HG03060 (cell line): ENCODE data around the gene TCF12.

Experiments
- ATAC-seq: cut with Tn5 transposase; IDR thresholded peaks from one replicate; pipeline ENCODE4 v1.9.1; 2021; ENCODE audit warnings: low read depth, moderate number of reproducible peaks; ENCODE audit not compliant: unreplicated experiment

Gene TCF12

DNA sequence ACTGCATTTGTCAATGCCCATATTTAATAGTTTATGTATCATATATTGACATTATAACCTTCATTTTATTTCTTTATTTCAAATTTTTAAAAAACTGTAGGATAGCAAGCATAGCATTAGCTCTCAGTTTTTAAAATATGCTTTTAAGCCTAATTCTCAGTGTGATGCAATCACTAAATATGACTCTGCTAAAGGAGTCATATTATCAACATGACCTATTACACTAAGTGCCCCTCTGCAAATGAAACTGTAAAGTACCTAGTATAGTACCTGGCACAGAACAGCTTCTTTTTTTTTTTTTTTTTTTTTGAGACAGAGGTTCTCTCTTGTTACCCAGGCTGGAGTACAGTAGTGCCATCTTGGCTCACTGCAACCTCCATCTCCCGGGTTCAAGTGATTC is 278.4 kb downstream of the TCF12 start:
- ATAC-seq, result no peak

DNA sequence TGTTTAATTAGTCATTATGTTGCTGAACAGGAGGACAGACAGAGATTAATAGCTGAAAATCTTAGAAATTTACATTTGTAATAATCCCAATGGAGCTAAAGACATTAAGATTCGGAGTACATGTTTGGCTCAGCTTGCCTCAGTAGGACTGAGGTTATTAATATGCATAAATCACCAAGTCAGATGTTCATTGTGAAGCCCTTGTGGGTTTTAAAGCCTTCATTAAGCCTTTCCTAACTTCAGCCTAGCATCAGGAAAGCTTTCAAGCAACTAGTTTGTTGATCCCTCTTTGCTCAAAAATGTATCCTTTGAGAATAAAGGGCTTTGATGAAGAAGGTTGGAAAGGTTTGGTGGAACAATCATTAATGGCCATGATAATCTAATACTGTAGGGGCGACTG is 279.7 kb downstream of the TCF12 start:
- ATAC-seq, result no peak

DNA sequence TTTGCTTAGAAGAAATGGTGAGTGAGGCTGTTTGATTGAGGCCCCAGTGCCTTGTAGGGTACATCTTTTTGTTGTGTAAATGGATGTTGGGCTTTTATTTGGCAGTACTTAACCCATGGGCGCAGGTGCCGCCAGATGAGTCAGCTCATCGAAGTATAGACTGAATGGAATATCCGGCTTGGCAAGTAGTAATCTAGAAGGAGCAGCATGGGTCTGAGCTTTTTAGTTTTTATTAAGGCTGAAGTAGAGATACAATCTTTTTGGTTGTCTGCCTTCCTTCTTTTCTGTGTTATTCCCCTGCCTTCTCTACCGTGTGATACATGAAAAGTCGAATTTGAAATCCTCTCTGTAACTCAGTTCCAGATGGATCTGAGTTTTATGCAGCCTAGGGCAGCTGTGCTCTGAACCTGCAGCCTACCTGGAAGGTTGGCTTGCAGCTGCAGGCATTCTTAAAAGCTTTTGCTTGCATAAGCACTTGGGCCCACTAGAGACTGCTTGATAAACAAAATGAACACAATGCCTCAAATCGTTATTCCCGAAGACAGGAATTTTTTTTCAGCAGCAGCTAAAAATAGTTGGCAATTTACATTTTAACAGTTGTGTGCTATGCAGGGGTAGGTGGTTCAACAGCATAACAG is 280.3 kb downstream of the TCF12 start:
- ATAC-seq, result no peak

- no peak for ATAC-seq
Observed at GRCh38 chr15:57201578-57201977, 283.1 kb downstream of the TCF12 start.

GRCh38 chr15:57203906-57204305 is 285.5 kb downstream of the TCF12 start:
- ATAC-seq, result no peak

DNA sequence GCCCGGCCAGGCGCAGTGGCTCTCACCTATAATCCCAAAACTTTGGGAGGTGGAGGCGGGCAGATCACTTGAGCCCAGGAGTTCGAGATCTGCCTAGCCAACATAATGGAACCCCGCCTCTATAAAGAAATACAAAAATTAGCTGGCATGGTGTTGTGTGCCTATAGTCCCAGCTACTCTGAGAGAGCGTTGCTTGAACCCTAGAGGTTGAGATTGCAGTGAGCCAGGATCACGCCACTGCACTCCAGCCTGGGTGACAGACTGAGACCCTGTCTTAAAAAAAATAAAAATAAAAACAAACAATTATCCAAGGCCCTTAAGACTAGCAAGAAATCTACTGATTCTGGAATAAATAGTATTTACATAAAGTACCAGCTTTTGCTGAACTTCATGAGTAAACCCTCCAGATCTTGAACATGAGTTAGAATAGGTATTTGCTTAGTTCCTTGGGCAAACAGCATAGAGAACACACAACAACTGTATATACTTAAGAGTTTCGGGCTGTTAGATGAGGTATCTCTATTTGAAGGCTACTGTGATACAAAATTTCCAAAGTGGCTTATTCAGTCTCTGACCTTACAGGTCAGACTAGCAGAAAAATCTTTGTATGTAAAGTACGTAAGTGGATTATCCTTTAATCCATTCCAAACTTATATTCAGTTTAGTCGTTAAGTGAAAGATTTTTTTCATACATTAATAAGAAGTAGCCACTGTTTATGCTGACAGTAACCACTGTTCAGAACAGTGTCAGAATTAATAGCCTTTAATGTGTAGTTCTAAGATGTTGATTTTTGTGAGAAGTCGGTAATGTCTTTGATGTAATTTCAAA is 286.8 kb downstream of the TCF12 start:
- ATAC-seq, result no peak

GRCh38 chr15:57205996-57206395 is 287.6 kb downstream of the TCF12 start:
- no peak for ATAC-seq

DNA sequence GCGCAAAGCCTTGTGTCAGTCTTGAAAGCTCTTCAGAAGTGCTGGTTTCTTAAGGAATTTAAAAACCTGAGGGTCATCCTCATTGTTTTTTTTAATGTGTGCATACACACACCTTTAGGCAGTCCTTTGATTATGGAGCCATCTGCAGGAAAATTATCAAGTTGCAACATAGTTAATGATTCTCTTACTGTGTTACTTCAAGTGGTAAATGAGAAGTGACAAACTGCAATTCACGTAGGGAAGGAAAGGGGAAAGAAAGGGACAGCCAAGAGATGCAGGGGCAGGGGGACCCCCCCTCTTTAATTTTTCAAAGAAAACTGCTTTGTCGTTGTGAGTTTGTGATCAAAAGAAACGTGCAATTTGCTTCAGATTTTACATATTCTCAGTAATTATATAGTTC is 295.4 kb downstream of the TCF12 start:
- no peak for ATAC-seq

GRCh38 chr15:57215326-57215725 is 296.9 kb downstream of the TCF12 start:
- ATAC-seq, result no peak

DNA sequence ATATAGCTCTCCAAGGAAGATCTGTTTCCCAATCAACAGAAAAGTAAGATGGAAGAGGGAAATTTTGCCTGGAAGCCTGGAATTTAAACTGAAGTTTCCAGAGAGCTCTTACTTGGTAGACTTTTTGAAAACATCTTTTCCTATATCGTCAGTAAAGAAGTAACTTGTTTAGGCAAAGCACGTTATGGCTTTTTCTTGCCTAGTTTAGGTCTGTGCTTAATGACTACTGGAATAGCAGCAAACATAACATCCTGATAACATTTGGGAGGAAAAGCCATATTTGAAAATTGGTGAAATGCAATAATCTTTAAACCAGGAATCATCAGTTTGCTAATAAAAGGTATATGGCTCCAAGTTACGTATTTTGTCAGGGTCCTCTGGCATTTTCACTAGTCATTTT is 297.4 kb downstream of the TCF12 start:
- no peak for ATAC-seq

- ATAC-seq, result no peak
Observed at GRCh38 chr15:57216288-57216687, 297.8 kb downstream of the TCF12 start.

GRCh38 chr15:57217778-57218598 is 299.5 kb downstream of the TCF12 start:
- no peak for ATAC-seq

GRCh38 chr15:57218826-57219576 is 300.6 kb downstream of the TCF12 start:
- no peak for ATAC-seq

DNA sequence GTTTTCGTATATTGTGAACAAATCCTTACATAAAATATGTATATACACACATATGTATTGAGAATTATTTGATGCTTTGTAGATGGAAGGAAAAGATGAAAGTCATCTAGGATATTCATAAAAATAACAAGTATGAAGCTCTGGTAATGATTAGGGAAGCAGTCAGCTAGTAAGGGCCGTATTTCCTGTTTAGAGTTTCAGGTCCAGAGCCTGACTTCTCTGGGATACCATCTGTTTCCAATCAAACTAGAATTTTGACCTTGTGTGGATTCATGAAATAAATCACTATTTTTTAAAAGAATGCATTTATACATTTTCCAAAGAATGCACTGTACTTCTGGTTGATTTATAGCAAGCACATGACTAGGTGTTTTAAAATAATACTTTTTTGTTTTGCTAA is 301.8 kb downstream of the TCF12 start:
- no peak for ATAC-seq

- ATAC-seq, result no peak
Observed at GRCh38 chr15:57221134-57221533, 302.7 kb downstream of the TCF12 start.

DNA sequence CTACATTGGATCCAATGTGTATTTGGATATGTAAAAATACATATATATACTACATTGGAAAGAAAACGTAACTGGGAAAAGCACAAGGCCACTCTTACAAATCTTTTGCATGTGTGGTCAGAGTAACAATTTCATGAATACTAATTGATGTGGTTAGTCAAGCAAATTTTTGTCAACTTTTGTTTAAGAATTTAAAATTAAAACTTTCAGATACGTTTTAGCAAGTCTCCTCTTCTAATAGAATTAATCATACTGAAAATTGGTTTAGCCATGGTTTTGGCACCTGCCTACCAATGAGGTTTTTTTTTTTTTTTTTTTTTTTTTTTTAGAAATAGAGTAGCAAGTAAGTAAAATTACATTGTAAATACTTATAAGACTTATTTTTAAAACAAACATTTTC is 304.9 kb downstream of the TCF12 start:
- no peak for ATAC-seq

GRCh38 chr15:57223887-57224286 is 305.4 kb downstream of the TCF12 start:
- no peak for ATAC-seq

GRCh38 chr15:57224664-57225063 is 306.2 kb downstream of the TCF12 start:
- no peak for ATAC-seq

- ATAC-seq, result no peak
Observed at GRCh38 chr15:57227166-57227565, 308.7 kb downstream of the TCF12 start.

GRCh38 chr15:57227899-57228298 is 309.5 kb downstream of the TCF12 start:
- no peak for ATAC-seq

DNA sequence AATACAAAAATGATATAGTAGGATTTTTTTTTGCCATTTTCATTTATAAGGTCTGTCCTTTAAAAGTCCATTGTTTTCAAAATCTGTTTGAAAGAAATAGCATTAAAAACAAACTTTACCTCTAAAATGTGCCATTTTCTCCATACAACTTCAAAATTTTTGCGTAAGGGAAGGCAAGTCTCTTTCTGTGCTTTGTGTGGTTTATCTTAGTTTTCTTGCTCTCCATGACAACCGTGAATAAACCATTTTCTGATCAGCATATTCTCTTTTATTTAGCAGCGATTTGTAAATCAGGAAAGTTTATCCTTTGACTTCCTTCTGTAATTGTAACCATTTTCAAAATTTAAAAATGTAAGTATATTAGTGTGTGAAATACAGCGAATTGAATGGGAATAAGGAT is 310.0 kb downstream of the TCF12 start:
- no peak for ATAC-seq
